ENCODE results near the gene VN1R5. TPM values are rescaled to one million over a fixed set of nuclear protein-coding genes. Genes with fewer than 3 reads are reported as not detected.
"Not testable (repeated sequence)": the region's sequence is repeated elsewhere in the genome, so short reads cannot be mapped to it uniquely, and the experiment has no call there.

The VN1R5 gene
- total RNA-seq, 1 experiment from 2014 or later: not detected

- no peak for TF ChIP-seq EGR1 (IDR thresholded peaks at IDR 0.05; ENCODE audit: low read depth)
- no peak for TF ChIP-seq JUND (IDR thresholded peaks at IDR 0.05)
- TF ChIP-seq ELF1 (IDR thresholded peaks at IDR 0.05; ENCODE audit: borderline replicate concordance, low read depth): no peak
- no peak for TF ChIP-seq TCF7L2 (IDR thresholded peaks at IDR 0.05; ENCODE audit: borderline replicate concordance, extremely low read depth, insufficient read depth, insufficient read length)
- no peak for TF ChIP-seq POLR2AphosphoS5 (IDR thresholded peaks at IDR 0.05; ENCODE audit: low read depth, low read length)
Observed at GRCh38 chr1:247288341-247288740, 32.5 kb downstream of the VN1R5 start (continued).

- H3K4me1 ChIP-seq (ENCODE audit: control insufficient read depth in 1 of 2, insufficient read depth in 2 of 2, low read length in 2 of 2); H3K9me3 ChIP-seq (ENCODE audit: control insufficient read depth in 1 of 2, insufficient read depth in 1 of 2, low read depth in 1 of 2, low read length in 2 of 2); RAD21 ChIA-PET (ENCODE audit: low non-redundant PET in 1 of 2, low total read pairs in 2 of 2, uncharacterized antibody in 2 of 2, unreplicated experiment in 2 of 2); CTCF ChIA-PET; DNase-seq (ENCODE audit: low read depth, low spot score); H3K9me2 ChIP-seq (ENCODE audit: insufficient read depth); H3K79me2 ChIP-seq (ENCODE audit: insufficient read depth, low read length); BruUV-seq (replicated peaks); H4K20me1 ChIP-seq (ENCODE audit: insufficient read depth); H2AFZ ChIP-seq (ENCODE audit: low read depth, low read length, poor library complexity, severe bottlenecking); H3K4me2 ChIP-seq (ENCODE audit: low read length); H3K27me3 ChIP-seq (ENCODE audit: insufficient read depth, low read length); H3K36me3 ChIP-seq (ENCODE audit: control insufficient read depth in 1 of 2, insufficient read depth in 2 of 2, low read length in 2 of 2); intact Hi-C loops (cut with micrococcal nuclease); ATAC-seq; POLR2A ChIA-PET; H3K27ac ChIP-seq (ENCODE audit: low read depth, low read length); H3K4me3 ChIP-seq (replicated peaks in 1 of 2; ENCODE audit: low read depth in 1 of 2, low read length in 2 of 2); H3K9ac ChIP-seq (ENCODE audit: low read length): not testable (repeated sequence)
Observed at GRCh38 chr1:247289274-247289892, 33.5 kb downstream of the VN1R5 start.

- H3K4me1 ChIP-seq (ENCODE audit: control insufficient read depth in 1 of 2, insufficient read depth in 2 of 2, low read length in 2 of 2): no peaks in the 10 kb centered on the region
- no peaks in the 10 kb centered on the region for H4K20me1 ChIP-seq (ENCODE audit: insufficient read depth)
- ChIA-PET POLR2A (no interaction called here), CTCF (no interaction called here), RAD21 (ENCODE audit: low non-redundant PET in 1 of 2, low total read pairs in 2 of 2, uncharacterized antibody in 2 of 2, unreplicated experiment in 2 of 2) (no interaction called here)
- no peak overlapping the region for H2AFZ ChIP-seq (ENCODE audit: low read depth, low read length, poor library complexity, severe bottlenecking)
- H3K79me2 ChIP-seq (ENCODE audit: insufficient read depth, low read length): no peaks in the 10 kb centered on the region
- H3K9ac ChIP-seq (ENCODE audit: low read length): no peak overlapping the region
- BruUV-seq (replicated peaks): no TSS peak
- H3K4me3 ChIP-seq (replicated peaks in 1 of 2; ENCODE audit: low read depth in 1 of 2, low read length in 2 of 2): no peak overlapping the region
- no peaks in the 10 kb centered on the region for H3K9me2 ChIP-seq (ENCODE audit: insufficient read depth)
- ATAC-seq (no peak), DNase-seq (ENCODE audit: low read depth, low spot score) (no peak)
- H3K27me3 ChIP-seq (ENCODE audit: insufficient read depth, low read length): no peaks in the 10 kb centered on the region
- H3K27ac ChIP-seq (ENCODE audit: low read depth, low read length): no peak overlapping the region
- no peaks in the 10 kb centered on the region for H3K36me3 ChIP-seq (ENCODE audit: control insufficient read depth in 1 of 2, insufficient read depth in 2 of 2, low read length in 2 of 2)
- no peaks in the 10 kb centered on the region for H3K9me3 ChIP-seq (ENCODE audit: control insufficient read depth in 1 of 2, insufficient read depth in 1 of 2, low read depth in 1 of 2, low read length in 2 of 2)
- H3K4me2 ChIP-seq (ENCODE audit: low read length): no peak overlapping the region
- TF ChIP-seq EGR1 (IDR thresholded peaks at IDR 0.05; ENCODE audit: low read depth): no peak
- no peak for TF ChIP-seq ZNF274 (IDR thresholded peaks at IDR 0.05; ENCODE audit: low read depth, low read length)
- no peak for TF ChIP-seq POLR2A (IDR thresholded peaks at IDR 0.05; ENCODE audit: borderline replicate concordance, extremely low read depth, insufficient read depth, insufficient read length)
- intact Hi-C loops (cut with micrococcal nuclease): no loop called here
Observed at GRCh38 chr1:247290576-247290975, 34.7 kb downstream of the VN1R5 start.
